H9 (cell line): Measurements from ENCODE around the gene TOMM5. TPM values are rescaled to one million over a fixed set of nuclear protein-coding genes. Genes with fewer than 3 reads are reported as not detected.

Experiments
- DNase-seq: peaks from one replicate; pipeline ENCODE4 v3.0.0-alpha.2; 2017
- H2AFZ ChIP-seq: one replicate; pipeline ENCODE4 v1.6.1; 2013; ENCODE audit warnings: mild to moderate bottlenecking, low read length, control low read depth, moderate library complexity
- H2AK5ac ChIP-seq: 2 replicates; pipeline ENCODE4 v1.6.1; 2013; ENCODE audit warnings: low read length, control low read depth, mixed read lengths; ENCODE audit not compliant: insufficient read length
- H2BK120ac ChIP-seq: one replicate; pipeline ENCODE4 v1.6.1; 2013; ENCODE audit warnings: low read depth, mild to moderate bottlenecking, low read length, control low read depth, inconsistent platforms; ENCODE audit not compliant: poor library complexity, severe bottlenecking
- H2BK12ac ChIP-seq: 2 replicates; pipeline ENCODE4 v1.6.1; 2013; ENCODE audit warnings: low read length, control low read depth, mixed read lengths, low read depth; ENCODE audit not compliant: insufficient read length
- H2BK15ac ChIP-seq: 2 replicates; pipeline ENCODE4 v1.6.1; 2013; ENCODE audit warnings: low read depth, low read length, control low read depth
- H2BK20ac ChIP-seq: one replicate; pipeline ENCODE4 v1.6.1; 2013; ENCODE audit warnings: low read depth, mild to moderate bottlenecking, low read length, control low read depth, inconsistent platforms; ENCODE audit not compliant: poor library complexity, severe bottlenecking
- H2BK5ac ChIP-seq: 2 replicates; pipeline ENCODE4 v1.6.1; 2013; ENCODE audit warnings: low read length, control low read depth, mixed read lengths; ENCODE audit not compliant: insufficient read length
- H3K14ac ChIP-seq: 2 replicates; pipeline ENCODE4 v1.6.1; 2013; ENCODE audit warnings: low read length, control low read depth; ENCODE audit not compliant: insufficient read depth
- H3K18ac ChIP-seq: 2 replicates; pipeline ENCODE4 v1.6.1; 2013; ENCODE audit warnings: low read depth, mild to moderate bottlenecking, mixed read lengths, low read length, control low read depth; ENCODE audit not compliant: insufficient read length
- H3K23ac ChIP-seq: 2 replicates; pipeline ENCODE4 v1.6.1; 2013; ENCODE audit warnings: low read length, control low read depth, mixed read lengths, low read depth; ENCODE audit not compliant: insufficient read length
- H3K23me2 ChIP-seq: 2 replicates; pipeline ENCODE4 v1.6.1; 2013; ENCODE audit warnings: low read depth, mild to moderate bottlenecking, mixed read lengths, low read length, control low read depth; ENCODE audit not compliant: insufficient read length, poor library complexity, severe bottlenecking
- H3K27ac ChIP-seq: 2 replicates; pipeline ENCODE4 v1.5.1; 2013; ENCODE audit warnings: low read length, control low read depth, mixed read lengths, low read depth; ENCODE audit not compliant: insufficient read length
- H3K27me3 ChIP-seq: 2 replicates; pipeline ENCODE4 v1.6.1; 2013; ENCODE audit warnings: low read length, control low read depth, inconsistent platforms; ENCODE audit not compliant: insufficient read depth
- H3K4ac ChIP-seq: 2 replicates; pipeline ENCODE4 v1.6.1; 2013; ENCODE audit warnings: low read depth, mild to moderate bottlenecking, control low read depth, inconsistent platforms, low read length, moderate library complexity
- H3K4me1 ChIP-seq: 2 replicates; pipeline ENCODE4 v1.6.1; 2013; ENCODE audit warnings: low read length, control low read depth, inconsistent platforms; ENCODE audit not compliant: insufficient read depth
- H3K4me2 ChIP-seq: 2 replicates; pipeline ENCODE4 v1.6.1; 2013; ENCODE audit warnings: low read length, control low read depth, mixed read lengths; ENCODE audit not compliant: insufficient read length, insufficient read depth
- H3K56ac ChIP-seq: 2 replicates; pipeline ENCODE4 v1.6.1; 2013; ENCODE audit warnings: low read depth, mild to moderate bottlenecking, mixed read lengths, low read length, control low read depth; ENCODE audit not compliant: insufficient read length
- H3K79me1 ChIP-seq: 2 replicates; pipeline ENCODE4 v1.6.1; 2013; ENCODE audit warnings: low read depth, mild to moderate bottlenecking, moderate library complexity, low read length, control low read depth, inconsistent platforms; ENCODE audit not compliant: insufficient read depth, poor library complexity, severe bottlenecking
- H3K79me2 ChIP-seq: 2 replicates; pipeline ENCODE4 v1.6.1; 2013; ENCODE audit warnings: low read length, control low read depth, inconsistent platforms; ENCODE audit not compliant: insufficient read depth
- H3K9ac ChIP-seq: 2 replicates; pipeline ENCODE4 v1.6.1; 2013; ENCODE audit warnings: low read length, control low read depth, mixed read lengths; ENCODE audit not compliant: insufficient read length; ENCODE audit errors: extremely low read depth
- H3K9me3 ChIP-seq: one replicate; pipeline ENCODE4 v1.6.1; 2013; ENCODE audit warnings: low read depth, low read length, inconsistent platforms; ENCODE audit not compliant: control insufficient read depth
- H3T11ph ChIP-seq: one replicate; pipeline ENCODE4 v1.6.1; 2013; ENCODE audit warnings: mild to moderate bottlenecking, low read length, control low read depth, inconsistent platforms
- H4K20me1 ChIP-seq: one replicate; pipeline ENCODE4 v1.6.1; 2013; ENCODE audit not compliant: control insufficient read depth, insufficient read length, insufficient read depth
- H4K5ac ChIP-seq: 2 replicates; pipeline ENCODE4 v1.6.1; 2013; ENCODE audit warnings: low read depth, mild to moderate bottlenecking, mixed read lengths, low read length, control low read depth; ENCODE audit not compliant: insufficient read length
- H4K8ac ChIP-seq: replicated peaks from 2 replicates; pipeline ENCODE4 v1.6.1; 2013; ENCODE audit warnings: low read length, control low read depth, mixed read lengths, low read depth; ENCODE audit not compliant: insufficient read length
- H4K91ac ChIP-seq: 2 replicates; pipeline ENCODE4 v1.6.1; 2013; ENCODE audit warnings: low read depth, mild to moderate bottlenecking, moderate library complexity, mixed read lengths, low read length, control low read depth; ENCODE audit not compliant: insufficient read length
- H3K27ac Mint-ChIP-seq, 3 experiments: 2 replicates in 2 of 3; 3 replicates in 1 of 3; pipeline ENCODE4 v1.8.0; 2020 to 2021; ENCODE audit warnings: mixed read lengths in 3 of 3, mild to moderate bottlenecking in 1 of 3, moderate library complexity in 1 of 3
- H3K27me3 Mint-ChIP-seq: 2 replicates; pipeline ENCODE4 v1.8.0; 2021; ENCODE audit warnings: low read depth, mild to moderate bottlenecking, moderate library complexity, mixed read lengths
- H3K36me3 Mint-ChIP-seq, 3 experiments: 2 replicates in 2 of 3; 3 replicates in 1 of 3; pipeline ENCODE4 v1.8.0; 2020 to 2021; ENCODE audit warnings: low read depth in 3 of 3, mixed read lengths in 3 of 3; ENCODE audit not compliant: insufficient read depth in 1 of 3
- H3K4me1 Mint-ChIP-seq, 2 experiments: 2 replicates each; pipeline ENCODE4 v1.8.0; 2020; ENCODE audit warnings: mixed read lengths in 2 of 2
- H3K4me3 Mint-ChIP-seq, 2 experiments: 2 replicates in 1 of 2; 3 replicates in 1 of 2; pipeline ENCODE4 v1.8.0; 2020 to 2021; ENCODE audit warnings: mild to moderate bottlenecking in 2 of 2, mixed read lengths in 2 of 2, moderate library complexity in 1 of 2
- H3K9me3 Mint-ChIP-seq, 2 experiments: 2 replicates in 1 of 2; 3 replicates in 1 of 2; pipeline ENCODE4 v1.8.0; 2020; ENCODE audit warnings: mild to moderate bottlenecking in 2 of 2, mixed read lengths in 2 of 2, moderate library complexity in 1 of 2
- CTCF ChIP-seq: fragments of 200-600 bp; sonication (generic); conservative IDR thresholded peaks from 3 replicates; pipeline ENCODE4 v1.8.0; 2021; ENCODE audit warnings: antibody characterized with exemption, mild to moderate bottlenecking
- WGBS: extraction: QIAGEN DNeasy Blood & Tissue Kit; methylation state at CpG from one replicate; pipeline ENCODE4 v1.1.7; 2013; ENCODE audit warnings: missing lambda C conversion rate, low lambda C conversion rate, mixed read lengths; ENCODE audit not compliant: insufficient read length; ENCODE audit errors: extremely low coverage; 5-methylcytosine and 5-hydroxymethylcytosine counted together
- total RNA-seq: library from RNA; stranded (reverse); gene quantifications from 2 replicates; pipeline ENCODE4 v1.2.1, GENCODE V29; 2021

Gene TOMM5
- total RNA-seq, 1 experiment from 2014 or later = 124 TPM

GRCh38 chr9:37617832-37618231, 25.4 kb upstream of the TOMM5 start:
- no peak for DNase-seq
- no peaks in the 10 kb centered on the region for H3K36me3 Mint-ChIP-seq
- Histone ChIP-seq H3K79me2 (no peaks in the 10 kb centered on the region), H2BK15ac (no peak overlapping the region), H2BK5ac (no peak overlapping the region), H3K27ac (no peak overlapping the region), H4K8ac (no peak overlapping the region), H2AFZ (no peak overlapping the region), H3K4me1 (no peaks in the 10 kb centered on the region), H4K91ac (no peak overlapping the region), H2AK5ac (no peak overlapping the region), H3K4me2 (no peak overlapping the region), H3K9me3 (no peaks in the 10 kb centered on the region), H4K5ac (no peak overlapping the region), H2BK120ac (no peak overlapping the region), H3K79me1 (no peaks in the 10 kb centered on the region), H2BK12ac (no peak overlapping the region), H3K14ac (no peak overlapping the region), H3K23ac (no peak overlapping the region), H4K20me1 (no peaks in the 10 kb centered on the region), H3K23me2 (no peaks in the 10 kb centered on the region), H3K56ac (no peak overlapping the region), H3T11ph (no peak overlapping the region), H3K18ac (no peak overlapping the region), H3K4ac (no peak overlapping the region), H2BK20ac (no peak overlapping the region), H3K27me3 (no peaks in the 10 kb centered on the region), H3K9ac (no peak overlapping the region)
- no CpG with 5 or more reads among the region's 4 CpGs for WGBS
- peaks cover 12% of the 10 kb centered on the region for H3K27me3 Mint-ChIP-seq
- no peak overlapping the region; a peak in 2 of 7 replicates for H3K27ac Mint-ChIP-seq
- no peak overlapping the region for H3K4me3 Mint-ChIP-seq
- no peak for TF ChIP-seq CTCF
- no peaks in the 10 kb centered on the region for H3K9me3 Mint-ChIP-seq
- peaks cover 3 to 8% of the 10 kb centered on the region in 2 experiments; a peak in 2 of 4 replicates for H3K4me1 Mint-ChIP-seq
